Measurements from ENCODE around the gene MYO16. TPM values are rescaled to one million over a fixed set of nuclear protein-coding genes. Genes with fewer than 3 reads are reported as not detected.

The MYO16 gene
- total RNA-seq, 2 donors from 2014 or later, result 0.06 TPM; not detected in 1

- intact Hi-C loops (cut with DNase I, micrococcal nuclease), result no loop called here
- ATAC-seq (no peak), DNase-seq (no peak)
Observed at GRCh38 chr13:108656742-108657141, 27.3 kb downstream of the MYO16 start.

GRCh38 chr13:108657519-108657918, 28.1 kb downstream of the MYO16 start:
- intact Hi-C loops (cut with DNase I, micrococcal nuclease), result no loop called here
- DNase-seq (no peak), ATAC-seq (no peak)

GRCh38 chr13:108662528-108662927, 33.1 kb downstream of the MYO16 start:
- no peak for ATAC-seq
- no peak for DNase-seq
- intact Hi-C loops (cut with DNase I, micrococcal nuclease), result no loop called here

GRCh38 chr13:108663710-108664109, 34.3 kb downstream of the MYO16 start:
- intact Hi-C loops (cut with DNase I, micrococcal nuclease), result no loop called here
- DNase-seq (no peak), ATAC-seq (no peak)

- intact Hi-C loops (cut with DNase I, micrococcal nuclease), result no loop called here
- DNase-seq, result no peak
- no peak for ATAC-seq
Observed at GRCh38 chr13:108667205-108667604, 37.8 kb downstream of the MYO16 start.

GRCh38 chr13:108669381-108669780, 40.0 kb downstream of the MYO16 start:
- ATAC-seq (no peak), DNase-seq (no peak)
- intact Hi-C loops (cut with DNase I, micrococcal nuclease), result no loop called here

- ATAC-seq (no peak), DNase-seq (no peak)
- intact Hi-C loops (cut with DNase I, micrococcal nuclease), result no loop called here
Observed at GRCh38 chr13:108674346-108674745, 44.9 kb downstream of the MYO16 start.

- no peak for DNase-seq
- intact Hi-C loops (cut with DNase I, micrococcal nuclease), result no loop called here
- ATAC-seq, result no peak
Observed at GRCh38 chr13:108674771-108675170, 45.4 kb downstream of the MYO16 start.

- ATAC-seq (no peak), DNase-seq (no peak)
- intact Hi-C loops (cut with DNase I, micrococcal nuclease), result no loop called here
Observed at GRCh38 chr13:108676620-108677019, 47.2 kb downstream of the MYO16 start.

- intact Hi-C loops (cut with DNase I, micrococcal nuclease), result no loop called here
- no peak for ATAC-seq
- no peak for DNase-seq
Observed at GRCh38 chr13:108677806-108678205, 48.4 kb downstream of the MYO16 start.

- DNase-seq (no peak), ATAC-seq (no peak)
- intact Hi-C loops (cut with DNase I, micrococcal nuclease), result no loop called here
Observed at GRCh38 chr13:108680011-108680410, 50.6 kb downstream of the MYO16 start.

- ATAC-seq, result no peak
- intact Hi-C loops (cut with DNase I, micrococcal nuclease), result no loop called here
- DNase-seq, result no peak
Observed at GRCh38 chr13:108681986-108682575, 52.7 kb downstream of the MYO16 start.

GRCh38 chr13:108682714-108683113, 53.3 kb downstream of the MYO16 start:
- ATAC-seq (no peak), DNase-seq (no peak)
- intact Hi-C loops (cut with DNase I, micrococcal nuclease), result no loop called here

- ATAC-seq (no peak), DNase-seq (no peak)
- intact Hi-C loops (cut with DNase I, micrococcal nuclease), result no loop called here
Observed at GRCh38 chr13:108686027-108686426, 56.6 kb downstream of the MYO16 start.

GRCh38 chr13:108690726-108691125, 61.3 kb downstream of the MYO16 start:
- DNase-seq (no peak), ATAC-seq (no peak)
- intact Hi-C loops (cut with DNase I, micrococcal nuclease), result no loop called here

- intact Hi-C loops (cut with DNase I, micrococcal nuclease), result no loop called here
- DNase-seq (no peak), ATAC-seq (no peak)
Observed at GRCh38 chr13:108700422-108701170, 71.2 kb downstream of the MYO16 start.

GRCh38 chr13:108702171-108702570, 72.8 kb downstream of the MYO16 start:
- ATAC-seq, result no peak
- DNase-seq, result no peak
- intact Hi-C loops (cut with DNase I, micrococcal nuclease), result no loop called here

- ATAC-seq, result no peak
- intact Hi-C loops (cut with DNase I, micrococcal nuclease), result no loop called here
- no peak for DNase-seq
Observed at GRCh38 chr13:108705031-108705430, 75.6 kb downstream of the MYO16 start.

GRCh38 chr13:108707584-108707983, 78.2 kb downstream of the MYO16 start:
- no peak for DNase-seq
- intact Hi-C loops (cut with DNase I, micrococcal nuclease), result no loop called here
- ATAC-seq, result no peak

GRCh38 chr13:108708921-108709320, 79.5 kb downstream of the MYO16 start:
- ATAC-seq (no peak), DNase-seq (no peak)
- intact Hi-C loops (cut with DNase I, micrococcal nuclease), result no loop called here

- no peak for DNase-seq
- no peak for ATAC-seq
- intact Hi-C loops (cut with DNase I, micrococcal nuclease), result no loop called here
Observed at GRCh38 chr13:108711386-108711785, 82.0 kb downstream of the MYO16 start.

Data from left colon (tissue), 2 donors.